Measurements from ENCODE around the gene NPPB.

The NPPB gene

GRCh38 chr1:11880911-11881748, 22.4 kb upstream of the NPPB start:
- DNase-seq (ENCODE audit: low read depth in 2 of 2): no peak

- no peak for DNase-seq (ENCODE audit: low read depth in 2 of 2)
Measured at GRCh38 chr1:11880181-11880575, 21.4 kb upstream of the NPPB start.

- no peak for DNase-seq (ENCODE audit: low read depth in 2 of 2)
Measured at GRCh38 chr1:11879311-11880180, 20.8 kb upstream of the NPPB start.

GRCh38 chr1:11878891-11879190, 20.1 kb upstream of the NPPB start:
- no peak for DNase-seq (ENCODE audit: low read depth in 2 of 2)

GRCh38 chr1:11878081-11878890, 19.5 kb upstream of the NPPB start:
- DNase-seq (ENCODE audit: low read depth in 2 of 2): no peak

- DNase-seq (ENCODE audit: low read depth in 2 of 2): no peak
Measured at GRCh38 chr1:11877074-11877473, 18.3 kb upstream of the NPPB start.

GRCh38 chr1:11875094-11875493, 16.3 kb upstream of the NPPB start:
- no peak for DNase-seq (ENCODE audit: low read depth in 2 of 2)

GRCh38 chr1:11874624-11875023, 15.9 kb upstream of the NPPB start:
- no peak for DNase-seq (ENCODE audit: low read depth in 2 of 2)

GRCh38 chr1:11874258-11874562, 15.5 kb upstream of the NPPB start:
- DNase-seq (ENCODE audit: low read depth in 2 of 2): no peak

- DNase-seq (ENCODE audit: low read depth in 2 of 2): no peak
Measured at GRCh38 chr1:11873395-11874257, 14.9 kb upstream of the NPPB start.

- DNase-seq (ENCODE audit: low read depth in 2 of 2): no peak
Measured at GRCh38 chr1:11872545-11872944, 13.8 kb upstream of the NPPB start.

GRCh38 chr1:11869650-11870207, 11.0 kb upstream of the NPPB start:
- DNase-seq (ENCODE audit: low read depth in 2 of 2): no peak

- no peak for DNase-seq (ENCODE audit: low read depth in 2 of 2)
Measured at GRCh38 chr1:11869104-11869503, 10.4 kb upstream of the NPPB start.

GRCh38 chr1:11868331-11868980, 9.7 kb upstream of the NPPB start:
- DNase-seq (ENCODE audit: low read depth in 2 of 2): no peak

- DNase-seq (ENCODE audit: low read depth in 2 of 2): no peak
Measured at GRCh38 chr1:11862890-11863289, 4.1 kb upstream of the NPPB start.

GRCh38 chr1:11860587-11860986, 1.8 kb upstream of the NPPB start:
- DNase-seq (ENCODE audit: low read depth in 2 of 2): no peak

GRCh38 chr1:11860083-11860482, 1.3 kb upstream of the NPPB start:
- DNase-seq (ENCODE audit: low read depth in 2 of 2): no peak

GRCh38 chr1:11858968-11859871, 475 bp upstream of the NPPB start:
- DNase-seq (ENCODE audit: low read depth in 2 of 2): peak; percentile 16 to 44

GRCh38 chr1:11858158-11858557, 587 bp downstream of the NPPB start:
- no peak for DNase-seq (ENCODE audit: low read depth in 2 of 2)
